HG03066 (cell line): ENCODE data around the gene TM6SF1.
"Not testable (repeated sequence)": the region's sequence is repeated elsewhere in the genome, so short reads cannot be mapped to it uniquely, and the experiment has no call there.

ENCODE experiments used
- ATAC-seq: cut with Tn5 transposase; IDR thresholded peaks from one replicate; pipeline ENCODE4 v1.9.1; 2021; ENCODE audit warnings: low read depth; ENCODE audit not compliant: unreplicated experiment

The TM6SF1 gene

DNA sequence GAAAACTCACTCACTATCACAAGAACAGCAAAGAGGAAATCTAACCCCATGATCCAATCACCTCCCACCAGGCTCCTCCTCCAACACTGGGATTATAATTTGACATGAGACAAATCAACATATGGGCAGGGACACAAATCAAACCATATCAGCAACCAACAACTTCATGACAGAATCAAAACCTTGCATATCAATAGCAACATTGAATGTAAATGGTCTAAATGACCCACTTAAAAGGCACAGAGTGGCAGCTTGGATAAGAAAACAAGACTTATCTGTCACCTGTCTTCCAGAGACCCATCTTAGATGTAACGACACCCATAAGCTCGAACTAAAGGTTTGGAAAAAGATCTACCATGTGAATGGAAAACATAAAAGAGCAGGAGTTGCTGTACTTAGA is 59.4 kb downstream of the TM6SF1 start:
- no peak for ATAC-seq

- ATAC-seq, result not testable (repeated sequence)
Observed at GRCh38 chr15:83169576-83169975, 62.1 kb downstream of the TM6SF1 start.

DNA sequence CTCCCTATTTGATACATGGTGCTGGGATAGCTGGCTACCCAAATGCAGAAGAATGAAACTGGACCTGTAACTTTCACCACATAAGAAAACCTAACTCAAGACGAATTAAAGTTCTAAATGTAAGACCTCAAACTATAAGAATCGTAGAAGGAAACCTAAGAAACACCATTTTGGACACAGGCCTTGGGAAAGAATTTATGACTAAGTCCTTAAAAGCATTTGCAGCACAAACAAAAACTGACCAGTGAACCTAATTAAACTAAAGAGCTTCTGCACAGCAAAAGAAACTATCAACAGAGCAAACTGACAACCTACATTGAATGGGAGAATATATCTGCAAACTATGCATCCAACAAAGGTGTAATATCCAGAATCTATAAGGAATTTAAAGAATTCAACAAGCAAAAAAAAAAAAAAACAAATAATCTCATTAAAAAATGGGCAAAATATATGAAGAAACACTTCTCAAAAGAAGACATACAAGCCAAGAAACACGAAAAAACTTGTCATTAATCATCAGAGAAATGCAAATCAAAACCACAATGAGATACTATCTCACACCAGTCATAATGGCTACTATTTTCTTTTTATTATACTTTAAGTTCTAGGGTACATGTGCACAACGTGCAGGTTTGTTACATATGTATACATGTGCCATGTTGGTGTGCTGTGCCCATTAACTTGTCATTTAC is 63.2 kb downstream of the TM6SF1 start:
- no peak for ATAC-seq

DNA sequence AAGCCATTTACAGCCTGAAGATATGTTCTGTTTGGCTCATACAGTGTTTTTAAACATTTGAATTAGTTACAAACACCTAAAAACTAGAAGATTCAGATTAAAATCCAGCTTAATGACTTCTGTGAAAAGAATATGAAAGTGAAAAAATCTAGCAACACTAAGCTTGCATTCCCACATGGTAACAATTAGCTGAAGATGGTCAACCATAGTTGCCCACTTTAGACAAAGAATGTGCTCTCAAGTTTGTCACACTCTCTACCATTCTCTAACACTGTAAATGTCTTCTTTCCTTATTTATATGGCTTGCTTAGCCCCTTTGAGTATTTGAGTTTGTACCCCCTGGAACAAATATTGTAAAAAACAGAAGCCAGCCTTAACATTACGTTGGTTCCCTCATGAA is 67.4 kb downstream of the TM6SF1 start:
- no peak for ATAC-seq

GRCh38 chr15:83178390-83178789 is 70.9 kb downstream of the TM6SF1 start:
- ATAC-seq, result no peak

DNA sequence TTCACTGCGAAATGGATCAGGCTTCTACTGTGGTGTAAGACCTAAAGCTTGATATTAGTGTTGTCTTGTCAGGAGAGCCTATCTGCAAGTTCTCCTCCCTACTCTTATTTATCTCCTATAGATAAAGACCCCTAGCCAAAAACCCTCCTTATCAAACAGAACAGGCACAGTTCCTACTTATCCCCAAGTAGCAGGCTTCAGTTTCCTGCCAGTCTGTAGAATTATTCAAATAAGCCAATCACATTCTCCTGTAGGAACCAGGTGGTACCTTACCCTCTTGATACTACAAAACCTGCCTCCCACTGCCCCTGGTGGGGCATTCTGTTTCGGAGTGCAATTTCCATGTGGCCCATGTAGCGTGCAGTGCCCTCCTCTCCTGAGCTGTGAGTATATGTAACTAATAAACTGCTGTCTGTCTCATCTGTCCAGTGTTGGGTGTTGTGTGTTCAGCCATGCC is 71.5 kb downstream of the TM6SF1 start:
- ATAC-seq, result no peak

GRCh38 chr15:83185561-83185960 is 78.1 kb downstream of the TM6SF1 start:
- no peak for ATAC-seq
